ENCODE data around the gene TUB.
A peak's percentile ranks its signal among the peaks of the same experiment; 100 is the strongest.

The TUB gene

GRCh38 chr11:8092587-8093424 is 11.8 kb downstream of the TUB start:
- peak; percentile 75 for DNase-seq

GRCh38 chr11:8093931-8094575 is 13.0 kb downstream of the TUB start:
- no peak for DNase-seq

DNA sequence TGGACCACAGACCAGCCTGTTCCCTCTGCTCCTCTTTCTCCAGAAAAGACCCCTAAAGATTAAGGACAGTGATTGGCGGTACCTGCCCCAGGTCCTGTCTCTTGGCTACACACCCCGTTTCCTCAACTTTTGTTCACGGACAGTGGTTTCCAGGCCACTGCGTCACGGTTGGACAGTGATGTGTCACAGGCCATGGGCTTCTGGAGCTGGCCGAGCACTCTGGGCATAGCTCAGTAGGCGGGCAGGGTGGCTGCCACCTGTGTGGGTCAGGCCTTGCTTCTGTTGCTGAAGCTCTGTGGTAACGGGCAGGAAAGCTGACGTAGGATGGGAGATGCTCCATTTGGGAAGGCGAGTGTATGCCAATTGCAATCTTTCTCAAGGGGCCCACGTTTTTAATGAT is 13.6 kb downstream of the TUB start:
- no peak for DNase-seq

DNA sequence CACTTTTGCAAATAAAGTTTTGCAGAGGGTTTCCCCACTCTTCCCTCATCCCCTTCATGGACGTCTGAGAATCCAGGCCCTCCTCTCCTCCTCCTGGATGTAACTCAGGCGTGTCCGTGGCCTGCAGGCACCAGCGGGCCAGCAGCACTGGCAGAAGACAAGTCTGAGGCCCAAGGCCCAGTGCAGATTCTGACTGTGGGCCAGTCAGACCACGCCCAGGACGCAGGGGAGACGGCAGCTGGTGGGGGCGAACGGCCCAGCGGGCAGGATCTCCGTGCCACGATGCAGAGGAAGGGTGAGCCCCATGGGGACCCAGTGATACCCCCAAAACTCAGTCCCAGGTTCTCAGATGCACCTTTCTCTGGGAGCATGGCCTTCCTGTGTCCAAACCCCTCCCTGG is 14.4 kb downstream of the TUB start:
- no peak for DNase-seq

DNA sequence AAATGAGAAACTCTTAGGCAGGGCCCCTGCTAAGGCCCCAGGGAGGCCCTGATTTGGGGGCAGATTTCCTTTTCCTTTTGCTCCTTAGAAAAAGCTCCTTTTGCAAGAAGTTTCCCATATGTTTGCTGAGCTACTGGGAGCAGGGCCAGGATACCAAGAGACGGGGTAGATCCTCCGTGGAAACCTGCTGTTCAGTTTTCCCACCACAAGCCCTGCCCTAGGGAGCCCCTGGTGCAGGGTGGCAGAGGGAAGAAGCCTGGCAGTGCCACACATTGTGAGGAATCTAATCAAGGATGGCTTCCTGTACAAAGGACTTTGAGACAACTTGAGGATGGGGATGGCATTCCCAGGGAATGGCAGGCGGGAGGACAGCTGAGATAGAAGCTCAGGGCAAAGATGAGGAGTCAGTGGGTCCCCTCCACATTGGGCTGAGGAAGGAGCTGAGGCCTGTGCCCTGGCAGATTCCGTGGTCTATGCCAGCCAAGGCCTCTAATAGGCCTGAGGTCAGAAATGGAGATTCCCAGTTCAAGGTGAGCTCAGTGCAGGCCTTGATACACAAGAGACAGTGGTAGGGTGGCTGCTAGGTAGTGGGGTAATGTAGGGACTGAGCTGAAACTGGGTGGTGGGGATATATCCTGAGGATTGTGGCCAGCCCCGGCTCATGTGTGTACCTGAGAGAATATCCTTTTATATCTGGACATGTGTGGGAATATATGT is 15.0 kb downstream of the TUB start:
- DNase-seq, result no peak

DNA sequence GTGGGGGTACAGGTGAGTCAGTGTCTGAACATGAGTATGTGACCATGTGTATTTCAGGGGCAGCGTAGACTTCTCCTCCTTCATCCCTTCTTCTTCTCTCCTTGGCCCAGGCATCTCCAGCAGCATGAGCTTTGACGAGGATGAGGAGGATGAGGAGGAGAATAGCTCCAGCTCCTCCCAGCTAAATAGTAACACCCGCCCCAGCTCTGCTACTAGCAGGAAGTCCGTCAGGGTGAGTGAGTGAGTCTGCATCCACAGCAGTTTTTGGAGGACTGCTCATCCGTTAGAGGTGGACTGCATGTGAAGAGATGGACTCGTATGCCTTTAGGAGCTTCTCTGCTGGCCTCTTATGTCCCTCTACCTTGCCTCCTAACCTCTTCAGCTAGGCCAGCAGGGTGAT is 15.6 kb downstream of the TUB start:
- no peak for DNase-seq

- no peak for DNase-seq
These were observed 16.1 kb downstream of the TUB start for GRCh38 chr11:8097062-8097461.

- DNase-seq, result no peak
These were observed 16.5 kb downstream of the TUB start for GRCh38 chr11:8097468-8097867.

DNA sequence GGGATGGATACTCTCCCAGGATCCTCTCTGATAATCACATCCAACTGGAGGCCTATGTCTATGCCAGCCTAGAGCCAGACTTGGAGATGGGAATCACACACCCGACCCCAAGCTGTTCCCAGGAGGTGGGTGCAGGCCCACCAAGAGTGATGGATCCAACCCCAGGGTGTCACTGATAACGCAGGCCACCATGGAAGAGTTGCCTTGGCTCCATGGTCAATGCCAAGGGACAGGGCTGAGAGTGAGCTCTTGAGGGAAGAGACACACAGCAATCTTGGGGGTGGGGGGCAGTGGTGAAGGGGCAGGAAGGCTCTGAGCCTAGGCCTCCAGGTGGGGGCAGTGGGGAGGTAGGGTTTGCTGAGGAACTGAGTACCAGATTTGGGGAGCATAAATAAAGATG is 16.9 kb downstream of the TUB start:
- DNase-seq, result no peak

DNA sequence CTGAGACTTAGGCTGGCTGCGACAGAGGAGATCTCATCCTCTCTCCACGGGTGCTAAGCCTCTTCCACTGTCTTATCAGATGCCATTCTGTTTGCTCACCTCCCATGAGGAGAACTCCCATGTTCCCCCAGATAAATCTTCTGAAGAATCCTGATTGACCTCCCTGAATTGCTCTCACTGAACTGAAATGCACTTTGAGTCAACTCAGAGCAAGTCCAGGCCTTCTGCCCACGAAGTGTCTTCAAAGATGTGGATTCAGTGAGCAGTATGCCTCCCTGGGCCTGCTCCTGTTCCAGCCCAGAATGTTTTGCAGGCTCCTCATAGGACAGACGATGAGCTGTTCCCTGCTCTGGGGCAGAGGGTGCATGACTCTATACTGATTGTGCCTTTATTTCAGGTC is 17.4 kb downstream of the TUB start:
- no peak for DNase-seq

GRCh38 chr11:8098879-8099278 is 17.9 kb downstream of the TUB start:
- no peak for DNase-seq

DNA sequence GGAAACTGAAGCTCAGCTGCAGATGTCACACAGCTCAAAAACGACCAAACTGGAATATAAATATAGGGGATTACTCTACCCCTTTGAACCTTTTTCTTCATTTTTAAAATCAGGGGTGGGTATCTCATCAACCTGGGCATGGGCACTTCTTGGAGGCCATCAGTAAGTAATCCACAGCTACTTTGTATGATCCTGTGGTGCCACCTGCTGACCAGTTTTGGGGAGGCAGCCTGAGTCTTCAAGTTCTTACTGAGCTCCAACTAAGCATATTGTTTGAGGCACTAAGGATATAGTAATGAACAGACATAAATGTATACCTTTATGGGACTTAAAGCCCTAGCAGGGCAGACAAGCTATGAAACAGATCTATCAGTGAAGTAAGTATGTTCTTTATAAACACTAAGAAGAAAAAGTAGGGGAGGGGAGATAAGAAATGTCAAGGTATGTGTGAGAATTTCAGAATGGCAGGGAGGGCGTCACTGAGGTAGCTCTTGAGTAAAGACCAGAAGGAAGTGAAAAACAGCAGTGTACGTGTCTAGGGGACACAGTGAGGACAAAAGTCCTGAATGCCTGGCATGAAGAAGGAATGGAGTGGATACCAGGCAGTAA is 18.4 kb downstream of the TUB start:
- DNase-seq, result peak; percentile 79

- DNase-seq, result no peak
These were observed 19.1 kb downstream of the TUB start for GRCh38 chr11:8100158-8100557.

GRCh38 chr11:8100605-8101004 is 19.6 kb downstream of the TUB start:
- DNase-seq, result no peak

DNA sequence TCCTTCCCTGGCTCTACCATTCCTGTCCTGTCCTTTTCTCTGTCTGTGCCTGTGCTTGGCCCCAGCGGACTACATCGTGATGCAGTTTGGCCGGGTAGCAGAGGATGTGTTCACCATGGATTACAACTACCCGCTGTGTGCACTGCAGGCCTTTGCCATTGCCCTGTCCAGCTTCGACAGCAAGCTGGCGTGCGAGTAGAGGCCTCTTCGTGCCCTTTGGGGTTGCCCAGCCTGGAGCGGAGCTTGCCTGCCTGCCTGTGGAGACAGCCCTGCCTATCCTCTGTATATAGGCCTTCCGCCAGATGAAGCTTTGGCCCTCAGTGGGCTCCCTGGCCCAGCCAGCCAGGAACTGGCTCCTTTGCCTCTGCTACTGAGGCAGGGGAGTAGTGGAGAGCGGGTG is 20.4 kb downstream of the TUB start:
- DNase-seq, result no peak

- DNase-seq, result no peak
These were observed 21.4 kb downstream of the TUB start for GRCh38 chr11:8102296-8102915.

- DNase-seq, result no peak
These were observed 22.0 kb downstream of the TUB start for GRCh38 chr11:8102965-8103364.

GRCh38 chr11:8103909-8104308 is 22.9 kb downstream of the TUB start:
- no peak for DNase-seq

- no peak for DNase-seq
These were observed 24.1 kb downstream of the TUB start for GRCh38 chr11:8105133-8105532.

GRCh38 chr11:8105666-8106065 is 24.7 kb downstream of the TUB start:
- DNase-seq, result no peak

GRCh38 chr11:8106679-8107078 is 25.7 kb downstream of the TUB start:
- DNase-seq, result no peak

GRCh38 chr11:8107642-8108041 is 26.6 kb downstream of the TUB start:
- DNase-seq, result no peak

- DNase-seq, result no peak
These were observed 27.4 kb downstream of the TUB start for GRCh38 chr11:8108421-8108820.

Data from hematopoietic multipotent progenitor cell treated with erythropoietin and hydrocortisone succinate and interleukin-3 and kit ligand, for 8 days (in vitro differentiated cells).